ENCODE data around the gene SYTL3.
"Not testable (repeated sequence)": the region's sequence is repeated elsewhere in the genome, so short reads cannot be mapped to it uniquely, and the experiment has no call there.

SYTL3 gene

DNA sequence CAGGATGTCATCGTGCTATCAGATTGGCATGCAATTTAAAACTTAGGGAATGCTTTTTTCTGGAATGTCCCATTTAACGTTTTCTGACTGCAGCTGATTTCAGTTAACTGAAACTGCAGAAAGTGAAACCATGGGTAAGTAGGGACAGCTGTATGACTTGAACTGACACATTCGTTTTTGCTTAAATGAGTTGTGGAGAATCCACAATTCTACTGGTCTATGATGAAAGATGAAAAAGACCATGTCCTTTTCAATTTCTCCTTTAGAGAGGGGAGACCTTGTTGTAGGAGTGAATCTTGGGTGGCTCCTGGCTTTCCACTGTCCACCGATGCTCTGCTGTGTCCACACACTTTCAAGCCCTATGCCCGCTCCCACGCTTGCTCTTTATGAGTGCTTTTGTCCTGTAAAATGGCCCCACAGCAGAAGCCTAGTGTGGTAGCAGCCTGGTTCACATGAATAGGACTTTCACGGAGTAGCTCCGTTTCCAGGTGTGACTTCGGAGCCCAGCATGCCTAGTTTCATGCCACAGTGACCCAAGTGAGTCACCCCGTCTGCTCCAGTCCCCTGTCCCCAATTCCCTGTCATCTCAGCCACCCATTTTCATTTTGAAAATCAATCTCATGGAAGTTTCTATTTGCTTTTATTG is 27.2 kb upstream of the SYTL3 start:
- DNase-seq, result peak; percentile 33

DNA sequence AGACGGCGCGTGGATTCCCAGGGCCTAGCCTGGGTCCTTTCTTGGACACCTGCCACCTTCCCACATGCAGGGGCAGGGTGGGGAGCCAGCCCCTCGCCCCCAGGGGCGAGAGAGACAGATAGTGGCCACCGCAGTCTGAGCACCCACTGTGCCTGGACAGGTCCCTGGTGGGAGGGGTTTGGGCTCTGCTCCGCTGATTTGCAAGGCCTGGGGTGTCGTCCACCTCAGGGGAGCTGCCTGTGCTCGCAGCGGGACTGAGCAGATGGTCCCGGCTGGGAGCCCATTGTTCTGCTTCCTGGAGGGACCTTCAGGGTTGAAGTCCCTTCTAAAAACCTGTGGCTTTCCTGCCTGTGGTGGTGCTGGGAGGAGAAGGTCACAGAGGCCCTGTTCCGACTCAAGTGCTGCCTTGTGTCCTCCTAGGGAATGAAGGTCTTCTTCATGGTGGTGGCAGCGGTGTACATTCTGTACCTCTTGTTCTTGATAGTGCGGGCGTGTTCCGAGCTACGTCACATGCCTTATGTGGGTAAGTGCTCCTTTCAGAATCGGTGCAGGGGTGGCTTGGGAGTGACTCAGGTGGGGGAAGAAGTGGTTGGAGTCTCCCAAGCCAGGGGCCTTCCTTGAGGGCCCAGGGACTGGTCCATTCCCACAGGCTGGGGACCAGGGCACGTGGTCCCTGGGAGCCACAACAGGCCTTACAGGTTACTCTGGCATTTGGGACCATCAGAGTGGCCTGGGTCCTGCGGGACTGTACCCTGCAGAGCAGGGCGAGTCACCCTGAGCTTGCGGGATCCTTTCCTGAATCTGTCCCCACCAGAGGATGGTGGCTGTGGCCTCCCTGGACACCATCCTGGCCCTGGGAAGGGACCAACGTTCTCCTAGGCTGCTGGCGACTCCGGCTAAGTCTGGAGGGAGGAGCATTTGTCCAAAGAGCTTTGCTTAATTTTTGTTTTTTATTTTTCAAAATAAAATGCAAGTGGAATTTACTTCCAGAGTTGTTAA is 24.9 kb upstream of the SYTL3 start:
- DNase-seq, result peak; percentile 45

DNA sequence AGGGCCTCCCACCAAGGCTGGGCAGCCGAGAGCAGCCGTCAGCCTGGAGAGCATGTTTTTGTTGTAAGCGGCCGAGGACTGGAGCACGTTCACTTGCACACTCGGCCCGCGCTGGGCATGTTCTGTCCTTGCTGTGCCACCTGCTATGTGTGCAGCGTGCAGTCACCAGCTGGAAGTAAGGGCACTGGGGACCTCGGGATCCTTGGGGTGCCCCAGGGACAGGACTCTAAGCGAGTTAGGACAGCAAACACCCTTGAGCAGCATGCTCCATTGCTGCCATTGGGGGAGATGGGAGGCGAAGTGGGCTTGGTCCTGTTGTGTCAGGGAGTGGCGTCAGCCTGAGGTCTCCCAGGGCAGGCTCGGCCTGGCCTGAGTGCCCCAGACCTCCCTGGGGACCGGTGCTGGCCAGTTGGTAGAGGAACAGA is 24.0 kb upstream of the SYTL3 start:
- peak; percentile 46 for DNase-seq

DNA sequence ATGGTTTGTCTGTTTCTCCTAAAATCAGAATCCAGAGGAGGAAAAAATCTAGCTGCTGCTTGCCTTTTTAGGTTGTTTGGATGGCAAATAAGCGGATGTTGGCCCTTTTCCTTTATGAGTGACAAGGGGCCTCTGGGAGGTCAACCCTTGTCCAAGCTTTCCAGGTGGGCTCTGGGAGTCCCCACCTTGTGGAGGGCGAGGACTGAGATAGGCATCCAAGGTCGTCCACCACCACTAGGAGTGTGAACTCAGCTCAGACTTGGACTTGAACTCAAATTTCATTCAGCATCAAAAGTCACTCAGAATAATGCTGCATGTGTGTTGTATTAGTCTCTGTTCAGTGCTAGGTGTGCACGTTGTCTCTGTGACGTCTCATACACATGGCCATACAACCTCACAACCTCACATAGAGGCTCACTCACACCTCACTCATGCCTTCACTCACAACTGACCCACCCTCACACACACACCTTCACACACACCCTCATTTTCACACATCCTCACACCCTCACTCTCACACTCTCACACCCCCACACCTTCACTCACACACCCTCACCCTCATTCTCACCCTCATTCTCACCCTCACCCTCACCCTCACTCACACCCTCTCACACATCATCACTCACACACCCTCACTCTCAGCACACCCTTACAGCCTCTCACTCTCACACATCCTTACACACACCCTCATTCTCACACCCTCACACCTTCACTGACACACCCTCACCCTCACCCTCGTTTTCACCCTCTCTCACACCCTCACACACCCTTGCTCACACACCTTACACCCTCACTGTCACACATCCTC is 23.3 kb upstream of the SYTL3 start:
- DNase-seq, result peak; percentile 37

DNA sequence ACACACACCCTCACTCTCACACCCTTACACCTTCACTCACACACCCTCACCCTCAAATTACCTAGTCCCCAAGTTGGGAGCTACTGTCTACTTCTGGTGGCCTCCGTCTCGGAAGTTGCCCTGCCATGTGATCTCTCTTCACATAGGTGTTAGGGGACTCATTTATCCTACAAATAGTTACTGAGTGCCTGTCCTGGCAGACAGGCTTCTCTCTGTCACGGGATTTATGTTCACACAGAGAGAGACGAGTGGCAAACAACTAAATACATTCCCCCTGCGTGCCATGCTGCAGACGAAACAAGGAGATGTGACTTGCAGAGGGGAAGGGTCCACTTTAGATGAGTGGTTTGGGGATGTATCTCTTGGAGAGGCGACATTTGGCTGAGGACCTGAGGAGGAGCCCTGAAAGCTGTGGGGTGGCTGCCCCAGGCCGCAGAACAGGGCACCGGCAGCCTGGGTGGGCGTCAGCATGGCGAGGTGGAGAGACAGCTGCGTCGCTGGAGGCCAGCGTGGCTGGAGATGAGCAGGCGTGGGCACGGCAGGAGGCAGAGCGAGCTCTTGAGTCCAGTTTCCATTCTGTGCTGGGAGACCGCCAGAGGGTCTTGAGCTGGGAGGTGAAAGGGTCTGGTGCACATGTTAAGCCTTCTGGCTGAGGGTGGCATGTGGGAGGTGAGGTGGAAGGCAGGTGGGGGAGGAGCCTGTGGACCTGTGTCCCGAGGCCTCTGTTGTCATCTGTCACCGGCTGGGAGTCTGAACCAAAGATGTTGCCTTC is 22.5 kb upstream of the SYTL3 start:
- DNase-seq, result no peak

DNA sequence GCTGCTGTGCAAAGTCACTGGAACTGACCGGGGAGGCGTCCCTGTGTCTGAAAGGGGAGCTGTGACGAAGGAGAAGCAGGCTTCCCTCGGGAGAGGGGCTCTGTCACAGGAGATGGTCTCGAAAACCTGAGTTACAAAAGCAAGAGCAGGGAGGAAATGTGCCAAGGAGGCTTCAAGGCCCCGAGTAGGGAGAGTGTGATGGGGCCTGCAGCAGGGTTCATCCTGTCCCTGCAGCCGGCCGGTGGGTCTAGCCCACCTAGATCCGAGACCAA is 22.0 kb upstream of the SYTL3 start:
- DNase-seq, result no peak

DNA sequence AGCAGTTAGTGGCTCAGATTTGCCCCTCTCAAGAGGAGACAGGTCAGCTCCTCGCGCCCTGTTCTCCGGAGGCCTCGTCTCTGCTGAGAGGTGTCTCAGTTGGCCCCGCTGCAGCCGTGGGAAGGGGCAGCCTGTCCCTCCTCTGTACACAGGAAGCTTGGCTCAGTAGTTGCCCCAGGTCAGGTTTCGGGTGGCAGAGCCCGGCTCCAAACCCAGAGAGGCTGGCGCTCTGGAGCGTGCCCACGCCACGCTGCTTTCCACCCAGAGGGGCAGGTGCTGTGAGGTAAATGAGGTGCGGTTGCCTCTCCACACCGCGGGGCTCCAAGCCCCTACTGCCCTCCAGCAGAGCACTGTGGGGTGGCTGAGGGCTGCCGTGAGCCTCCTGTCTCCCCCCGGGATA is 21.3 kb upstream of the SYTL3 start:
- no peak for DNase-seq

DNA sequence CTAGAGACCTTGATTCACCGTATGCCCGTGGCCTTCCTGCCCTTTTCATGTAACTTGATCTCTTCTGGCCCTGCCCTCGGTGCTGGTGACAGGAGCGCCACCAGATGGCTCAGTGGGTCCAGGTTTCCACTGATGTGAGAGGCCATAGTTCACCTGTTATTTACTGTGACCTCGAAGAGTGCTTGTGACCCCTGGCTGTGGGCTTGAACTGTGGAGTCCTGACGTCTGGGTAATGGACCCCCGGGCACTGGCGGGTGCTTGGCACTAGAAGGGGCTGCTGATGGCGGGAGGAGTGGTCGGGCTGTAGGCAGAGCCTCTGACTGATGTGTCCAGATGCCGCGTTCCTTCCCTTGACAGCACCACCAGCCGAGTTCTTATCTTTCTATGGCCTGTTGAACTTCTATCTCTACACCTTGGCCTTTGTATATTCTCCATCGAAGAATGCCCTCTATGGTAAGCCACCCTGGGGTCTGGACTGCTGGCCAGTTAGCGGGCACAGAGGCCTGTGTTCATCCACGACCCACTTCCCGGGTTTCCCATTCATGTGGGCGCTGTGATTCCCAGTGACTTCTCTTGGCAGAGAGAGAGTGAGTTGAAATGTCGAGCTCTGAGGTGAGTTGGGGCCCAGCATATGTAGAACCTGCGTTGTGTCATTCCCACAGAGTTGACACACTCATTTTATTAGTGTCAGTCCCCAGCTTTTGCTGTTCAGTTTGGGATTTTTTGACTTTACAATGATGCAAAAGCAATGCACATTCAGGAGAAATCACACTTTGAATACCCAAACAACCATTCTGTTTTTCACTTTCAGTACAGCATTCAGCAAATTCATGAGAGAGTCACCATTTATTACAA is 20.3 kb upstream of the SYTL3 start:
- DNase-seq, result no peak

DNA sequence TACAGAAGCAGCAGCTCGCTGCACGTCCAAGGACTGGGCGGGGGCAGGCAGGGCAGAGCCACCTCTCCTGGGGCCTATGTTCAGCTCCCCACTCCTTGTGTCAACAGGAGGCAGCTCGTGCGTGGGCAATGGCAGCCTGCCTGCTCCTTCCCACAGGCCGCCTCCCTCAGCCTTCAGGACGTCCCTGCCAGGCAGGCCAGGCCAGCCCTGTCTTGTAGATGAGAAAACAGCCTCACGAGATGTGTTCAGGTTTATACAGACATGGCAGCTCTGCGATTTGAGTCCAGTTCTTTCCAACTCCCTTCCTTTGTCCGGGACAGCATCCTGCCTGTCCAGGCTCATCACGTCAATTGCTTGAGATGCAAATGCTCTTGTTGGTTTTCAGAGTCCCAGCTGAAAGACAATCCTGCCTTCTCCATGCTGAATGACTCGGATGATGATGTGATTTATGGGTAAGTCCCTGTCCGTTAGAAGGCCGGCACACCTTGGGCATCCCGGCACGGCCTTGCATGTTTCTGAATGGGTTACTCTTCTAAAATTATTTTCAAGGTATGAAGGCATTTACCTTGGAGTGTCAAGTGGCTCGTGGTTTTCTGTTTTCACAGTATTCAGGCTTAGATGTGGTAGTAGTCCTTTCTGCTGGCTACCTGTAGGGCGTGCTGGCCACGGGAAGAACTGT is 18.8 kb upstream of the SYTL3 start:
- DNase-seq, result no peak

DNA sequence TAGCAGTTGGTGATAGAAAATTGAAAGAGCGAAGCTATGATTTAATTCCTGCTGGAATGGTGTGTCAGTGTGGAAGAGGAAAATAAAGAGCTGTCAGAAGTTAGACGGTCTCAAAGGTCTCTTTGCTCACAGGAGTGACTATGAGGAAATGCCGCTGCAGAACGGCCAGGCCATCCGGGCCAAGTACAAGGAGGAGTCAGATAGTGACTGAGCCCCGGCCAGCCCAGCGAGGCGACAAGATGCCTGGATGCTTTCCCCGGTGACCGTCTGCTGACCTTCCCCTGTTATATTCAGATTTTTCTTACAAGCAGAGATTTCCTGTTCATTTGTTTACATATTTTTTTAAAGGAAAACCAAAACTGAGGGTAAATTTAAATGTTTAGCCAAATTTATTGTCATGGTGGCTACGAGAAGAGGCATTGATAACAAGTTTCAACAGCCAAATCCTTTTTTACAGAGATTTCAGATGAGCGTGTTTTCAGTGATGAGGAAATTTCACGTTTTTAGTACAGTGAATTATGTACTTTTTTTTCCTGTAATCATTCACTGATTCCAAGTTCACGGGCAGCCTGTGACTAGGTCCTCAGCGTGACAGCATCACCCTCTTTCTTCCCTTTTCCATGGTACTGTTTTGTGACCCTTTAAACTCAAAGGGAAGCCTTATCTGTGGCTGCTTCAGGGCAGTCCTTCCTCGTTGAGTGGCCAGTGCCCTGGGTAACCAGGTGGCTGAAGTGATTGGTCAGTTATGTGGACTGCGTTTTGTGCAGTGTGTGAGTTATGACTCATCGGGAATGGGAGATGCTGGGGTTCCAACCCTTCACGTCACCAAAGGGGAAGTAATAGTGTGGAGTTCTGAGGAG is 17.9 kb upstream of the SYTL3 start:
- DNase-seq, result peak; percentile 58

DNA sequence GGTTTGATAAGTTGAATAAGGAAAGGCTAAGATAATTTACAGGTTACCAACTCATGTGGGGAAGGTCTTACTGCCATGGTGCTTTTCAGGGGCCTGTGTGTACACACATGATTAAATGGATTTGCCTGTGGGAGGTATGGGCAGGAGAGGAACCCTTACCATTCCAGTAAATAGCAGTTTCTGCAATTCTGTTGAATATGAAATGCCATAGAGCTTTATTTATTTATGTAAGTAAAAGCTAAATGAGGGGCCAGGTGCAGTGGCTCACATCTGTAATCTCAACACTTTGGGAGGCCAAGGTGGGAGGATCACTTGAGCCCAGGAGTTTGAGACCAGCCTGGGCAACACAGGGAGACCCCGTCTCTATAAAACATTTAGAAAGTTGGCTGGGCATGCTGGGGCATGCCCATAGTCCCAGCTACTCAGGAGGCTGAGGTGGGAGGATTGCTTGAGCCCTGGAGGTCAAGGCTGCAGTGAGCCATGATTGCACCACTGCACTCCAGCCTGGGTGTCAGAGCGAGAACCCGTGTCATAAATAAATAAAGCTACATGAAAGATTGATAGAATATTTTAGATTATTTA is 17.2 kb upstream of the SYTL3 start:
- not testable (repeated sequence) for DNase-seq

DNA sequence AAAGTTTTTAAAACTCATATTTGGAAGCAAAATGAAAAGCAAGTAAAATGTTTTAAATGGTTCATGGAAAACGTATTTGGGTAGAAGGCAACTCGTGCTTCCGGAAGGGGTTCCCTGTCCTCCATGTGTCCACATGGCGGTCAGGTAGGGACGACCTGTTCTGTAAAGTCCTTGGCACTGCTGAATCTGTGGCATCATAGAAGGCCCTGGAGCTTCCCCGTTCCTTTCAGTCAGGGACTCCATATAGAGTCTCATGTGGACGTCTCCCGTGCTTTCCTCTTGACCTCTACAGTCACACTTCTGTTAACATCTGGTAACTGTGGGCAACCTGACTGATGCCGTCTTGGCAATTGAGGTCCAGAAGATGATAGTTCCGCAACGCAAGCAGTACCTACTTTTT is 16.7 kb upstream of the SYTL3 start:
- peak; percentile 19 for DNase-seq

DNA sequence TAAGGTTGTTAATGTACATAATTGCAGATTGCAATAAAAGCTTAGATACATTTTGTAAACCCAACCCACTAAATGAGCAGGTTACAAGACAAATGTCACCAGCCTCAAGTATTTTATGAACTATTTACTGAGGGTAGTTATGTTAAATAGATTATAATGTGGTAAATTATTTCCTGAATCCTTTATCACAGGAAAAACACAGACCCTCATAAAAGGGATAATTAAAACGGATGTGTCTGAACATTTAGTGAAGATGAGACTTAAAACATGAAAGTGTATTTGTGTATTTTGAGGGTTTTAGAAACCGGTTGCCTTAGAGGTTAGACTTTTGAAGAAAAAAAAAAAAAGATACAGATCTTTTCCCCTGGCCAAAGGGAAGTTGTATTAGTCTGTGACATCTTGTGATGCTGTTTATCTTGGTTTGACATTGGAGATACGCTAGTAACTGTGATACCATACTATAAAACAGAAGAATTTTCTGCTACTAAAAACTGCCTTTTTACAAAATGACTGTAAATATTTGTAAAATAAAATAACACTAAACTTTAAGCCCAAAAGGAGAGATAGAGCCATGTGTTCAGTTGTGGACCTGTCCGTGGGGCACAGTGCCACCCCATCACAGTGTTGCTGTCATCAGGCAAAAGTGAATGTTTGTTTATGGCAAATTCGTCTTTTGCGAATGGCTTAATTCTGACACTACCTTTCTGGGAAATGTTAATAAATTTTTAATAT is 15.0 kb upstream of the SYTL3 start:
- DNase-seq, result peak; percentile 11

DNA sequence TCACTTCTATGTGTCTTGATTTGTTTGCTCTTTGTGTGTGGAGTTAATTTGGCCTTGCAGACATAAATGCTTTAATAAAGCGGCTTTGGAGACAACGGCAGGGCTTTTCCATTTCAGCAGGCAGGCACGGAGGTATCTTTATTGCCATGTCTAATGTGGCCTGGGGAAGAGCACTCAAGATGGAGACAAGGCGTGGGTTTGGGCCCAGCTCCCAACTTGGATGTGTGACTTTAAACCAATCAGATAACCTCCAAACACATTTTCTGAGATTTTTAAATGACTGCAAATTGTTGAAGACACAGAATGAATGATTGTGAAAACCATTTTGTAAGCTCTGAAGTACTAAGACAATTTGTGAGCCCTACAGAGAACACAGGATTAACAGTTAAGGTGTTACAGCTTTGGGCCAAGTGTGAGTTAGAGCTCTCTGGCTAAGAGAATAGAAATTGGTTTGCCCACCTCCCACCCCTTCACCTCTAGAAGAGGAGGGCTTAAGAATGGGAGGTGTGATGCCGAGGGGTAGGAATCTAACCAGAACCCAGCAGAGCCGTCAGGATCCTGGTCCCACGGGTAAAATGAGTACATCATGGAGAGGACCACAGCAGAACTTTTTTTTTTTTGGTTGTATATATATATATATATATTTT is 14.3 kb upstream of the SYTL3 start:
- peak; percentile 14 for DNase-seq

DNA sequence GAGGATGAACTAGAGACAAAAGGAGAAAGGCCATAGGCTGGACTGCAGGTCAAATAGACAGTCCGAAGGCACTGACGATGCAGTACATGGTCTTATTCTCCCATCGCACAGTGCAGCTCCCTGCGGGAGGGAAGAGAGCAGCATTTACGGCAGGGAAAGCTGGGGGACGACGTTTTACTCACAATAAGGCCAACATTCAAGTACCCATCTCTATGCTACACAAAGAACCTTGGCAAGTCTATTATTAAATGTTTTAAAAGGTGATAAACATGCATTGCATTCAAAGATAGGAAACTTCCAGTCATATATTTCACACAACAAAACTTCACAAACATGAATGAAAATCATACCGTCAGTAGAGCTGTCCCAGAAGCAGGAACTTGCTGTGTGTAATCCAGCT is 13.1 kb upstream of the SYTL3 start:
- DNase-seq, result peak; percentile 16

DNA sequence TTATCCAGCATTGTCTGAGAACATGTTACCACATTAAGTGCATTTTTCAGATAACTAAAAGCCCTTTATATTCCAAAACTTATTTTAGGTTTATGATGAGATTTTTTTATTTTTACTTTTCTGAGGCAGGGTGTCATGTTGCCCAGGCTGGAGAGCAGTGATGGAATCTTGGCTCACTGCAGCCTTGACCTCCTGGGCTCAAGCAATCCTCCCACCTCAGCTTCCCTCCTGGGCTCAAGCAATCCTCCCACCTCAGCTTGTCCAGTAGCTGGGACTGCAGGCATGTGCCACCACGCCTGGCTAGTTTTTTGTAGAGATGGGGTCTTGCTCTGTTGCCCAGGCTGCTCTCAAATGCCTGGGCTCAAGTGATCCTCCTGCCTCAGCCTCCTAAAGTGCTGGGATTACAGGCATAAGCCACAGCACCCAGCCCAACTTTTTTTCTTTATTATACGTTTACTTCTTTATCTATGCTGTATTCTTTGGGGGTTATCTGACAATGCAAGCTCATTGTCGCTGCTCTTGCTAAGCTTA is 11.5 kb upstream of the SYTL3 start:
- peak; percentile 42 for DNase-seq

DNA sequence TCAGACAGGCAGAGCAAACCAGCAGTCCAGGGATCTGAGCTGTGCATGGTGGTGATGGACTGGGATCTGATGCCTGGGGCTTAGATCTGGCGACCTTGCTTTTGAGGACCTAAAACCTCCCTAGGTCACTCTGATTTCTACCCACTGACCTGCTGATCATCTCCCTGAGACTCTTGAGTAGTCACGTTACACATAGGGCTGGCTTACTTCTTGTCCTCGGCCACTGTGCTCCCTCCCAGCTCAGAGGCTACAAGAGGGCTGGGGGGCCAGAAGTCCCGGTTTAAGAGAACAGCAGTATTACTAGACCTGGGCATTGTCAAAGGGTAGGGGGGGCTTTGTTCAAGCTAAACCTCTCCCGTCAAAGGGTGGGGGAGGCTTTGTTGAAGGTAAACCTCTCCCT is 10.8 kb upstream of the SYTL3 start:
- peak; percentile 37 for DNase-seq

DNA sequence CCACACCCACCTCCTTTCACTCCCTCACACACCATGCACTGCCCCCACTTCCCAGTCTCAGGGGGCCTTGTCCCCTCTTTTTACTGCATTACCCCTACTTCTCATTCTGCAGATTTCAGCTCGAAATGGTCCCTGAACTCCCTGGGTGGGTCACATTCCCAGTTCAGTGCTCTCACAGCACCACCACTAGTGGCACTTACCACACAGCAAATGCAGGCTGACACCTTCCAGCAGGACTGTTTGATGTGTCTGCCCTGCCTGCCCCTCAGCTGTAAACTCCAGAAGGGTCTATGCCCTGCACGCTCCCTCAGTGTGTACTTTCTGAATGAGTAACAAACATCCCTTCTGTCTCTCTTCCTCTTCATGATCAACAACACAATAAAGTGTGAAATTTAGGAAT is 9.3 kb upstream of the SYTL3 start:
- peak; percentile 61 for DNase-seq

All from islet precursor cell (in vitro differentiated cells).